CD4-positive, alpha-beta T cell treated with Interleukin-6 at 100 ng/mL for 8 hours (primary cell): ENCODE data around the gene GATAD2A.
A peak's percentile ranks its signal among the peaks of the same experiment; 100 is the strongest.
"Not testable (repeated sequence)": the region's sequence is repeated elsewhere in the genome, so short reads cannot be mapped to it uniquely, and the experiment has no call there.

Experiments
- DNase-seq: peaks from one replicate; pipeline ENCODE4 v3.0.0-alpha.2; 2020; ENCODE audit warnings: mixed read lengths, low spot score

GATAD2A gene

GRCh38 chr19:19446655-19447437, 41.4 kb downstream of the GATAD2A start:
- no peak for DNase-seq

GRCh38 chr19:19447536-19448237, 42.2 kb downstream of the GATAD2A start:
- peak; percentile 46 for DNase-seq

GRCh38 chr19:19448238-19448544, 42.7 kb downstream of the GATAD2A start:
- no peak for DNase-seq

GRCh38 chr19:19451429-19452242, 46.2 kb downstream of the GATAD2A start:
- DNase-seq: peak; percentile 40

- DNase-seq: no peak
Measured at GRCh38 chr19:19452243-19453124, 47.0 kb downstream of the GATAD2A start.

GRCh38 chr19:19453125-19453454, 47.6 kb downstream of the GATAD2A start:
- no peak for DNase-seq

GRCh38 chr19:19455166-19455919, 49.9 kb downstream of the GATAD2A start:
- not testable (repeated sequence) for DNase-seq

GRCh38 chr19:19457671-19458070, 52.2 kb downstream of the GATAD2A start:
- DNase-seq: no peak

GRCh38 chr19:19458110-19458816, 52.8 kb downstream of the GATAD2A start:
- DNase-seq: no peak

- no peak for DNase-seq
Measured at GRCh38 chr19:19459073-19459472, 53.6 kb downstream of the GATAD2A start.

GRCh38 chr19:19459707-19460251, 54.3 kb downstream of the GATAD2A start:
- peak; percentile 80 for DNase-seq

GRCh38 chr19:19460258-19460731, 54.8 kb downstream of the GATAD2A start:
- DNase-seq: peak; percentile 31

- peak; percentile 64 for DNase-seq
Measured at GRCh38 chr19:19460761-19461265, 55.3 kb downstream of the GATAD2A start.

GRCh38 chr19:19461306-19461670, 55.8 kb downstream of the GATAD2A start:
- no peak for DNase-seq

- peak; percentile 35 for DNase-seq
Measured at GRCh38 chr19:19461671-19462622, 56.5 kb downstream of the GATAD2A start.

- no peak for DNase-seq
Measured at GRCh38 chr19:19463348-19464117, 58.1 kb downstream of the GATAD2A start.

GRCh38 chr19:19464339-19465098, 59.0 kb downstream of the GATAD2A start:
- DNase-seq: no peak
